GM12878 (cell line): ENCODE measurements around the gene CAMTA1.

Source experiments
- CTCF ChIP-seq, 3 experiments: IDR thresholded peaks in 2 of 3; conservative IDR thresholded peaks in 1 of 3; 2 replicates each; pipeline ENCODE4 v1.5.1; 2011; ENCODE audit warnings: low read depth in 3 of 3, low read length in 3 of 3, mild to moderate bottlenecking in 3 of 3, control low read depth in 2 of 3, moderate library complexity in 2 of 3, inconsistent platforms in 1 of 3, mixed read lengths in 1 of 3; ENCODE audit not compliant: control insufficient read depth in 2 of 3, insufficient read depth in 1 of 3; ENCODE audit errors: extremely low read depth in 1 of 3
- SIN3A ChIP-seq: IDR thresholded peaks from 2 replicates; pipeline ENCODE4 v1.6.1; 2012; ENCODE audit warnings: low read depth, low read length, improper control_type of control experiment
- SIX5 ChIP-seq: IDR thresholded peaks from 2 replicates; pipeline ENCODE4 v1.6.1; 2011; ENCODE audit warnings: mild to moderate bottlenecking, low read depth, low read length, moderate library complexity; ENCODE audit not compliant: severe bottlenecking
- TCF7 ChIP-seq: IDR thresholded peaks from 2 replicates; pipeline ENCODE4 v1.6.1; 2014; ENCODE audit warnings: antibody characterized with exemption, borderline replicate concordance

GRCh38 chr1:7717748-7718368, 932.6 kb downstream of the CAMTA1 start:
- no peak for TF ChIP-seq CTCF (IDR thresholded peaks at IDR 0.05 in 2 of 3, conservative IDR thresholded peaks at IDR 0.05 in 1 of 3; ENCODE audit: control insufficient read depth in 2 of 3, extremely low read depth in 1 of 3, insufficient read depth in 1 of 3, low read depth in 3 of 3, low read length in 3 of 3)
- TF ChIP-seq TCF7: no peak
- TF ChIP-seq SIX5: no peak
- TF ChIP-seq SIN3A: no peak
